ENCODE results near the gene DAAM1. TPM values are rescaled to one million over a fixed set of nuclear protein-coding genes. Genes with fewer than 3 reads are reported as not detected.

DAAM1 gene
- total RNA-seq, 6 experiments from 2014 or later, result 7.5 to 12.2 (median 8.6) TPM

GRCh38 chr14:59407246-59408010, 219.0 kb downstream of the DAAM1 start:
- peak overlapping the region; percentile 96 for H3K27ac Mint-ChIP-seq

GRCh38 chr14:59415836-59416602, 227.6 kb downstream of the DAAM1 start:
- no peak overlapping the region for H3K27ac Mint-ChIP-seq
- no peaks in the 10 kb centered on the region for H3K9me3 Mint-ChIP-seq
- TF ChIP-seq CTCF (IDR thresholded peaks at IDR 0.05), result no peak
- peaks cover 3% of the 10 kb centered on the region for H3K27me3 Mint-ChIP-seq (ENCODE audit: insufficient read depth)
- H3K36me3 Mint-ChIP-seq (ENCODE audit: low read depth), result peaks cover 8% of the 10 kb centered on the region; the same call in 1 of the 2 replicates
- H3K4me3 Mint-ChIP-seq, result no peak overlapping the region
- no peak for DNase-seq
- H3K4me1 Mint-ChIP-seq (ENCODE audit: low read depth), result no peaks in the 10 kb centered on the region

More at GRCh38 chr14:59407246-59408010, 219.0 kb downstream of the DAAM1 start:
- H3K36me3 Mint-ChIP-seq (ENCODE audit: low read depth), result peaks cover 10% of the 10 kb centered on the region
- TF ChIP-seq CTCF (IDR thresholded peaks at IDR 0.05), result no peak
- DNase-seq, result peak; percentile 96
- peaks cover 3% of the 10 kb centered on the region; the same call in 1 of the 2 replicates for H3K27me3 Mint-ChIP-seq (ENCODE audit: insufficient read depth)
- no peaks in the 10 kb centered on the region for H3K9me3 Mint-ChIP-seq
- H3K4me3 Mint-ChIP-seq, result peak overlapping the region; percentile 69
- H3K4me1 Mint-ChIP-seq (ENCODE audit: low read depth), result peaks cover 28% of the 10 kb centered on the region

- Mint-ChIP-seq H3K4me3 (no peak overlapping the region), H3K27me3 (ENCODE audit: insufficient read depth) (peaks cover 3% of the 10 kb centered on the region), H3K36me3 (ENCODE audit: low read depth) (peaks cover 4% of the 10 kb centered on the region; the same call in 1 of the 2 replicates), H3K4me1 (ENCODE audit: low read depth) (no peaks in the 10 kb centered on the region), H3K27ac (no peak overlapping the region), H3K9me3 (no peaks in the 10 kb centered on the region)
- no peak for TF ChIP-seq CTCF (IDR thresholded peaks at IDR 0.05)
- DNase-seq, result no peak
Measured at GRCh38 chr14:59417311-59417710, 228.8 kb downstream of the DAAM1 start.

GRCh38 chr14:59419303-59419702, 230.8 kb downstream of the DAAM1 start:
- Mint-ChIP-seq H3K27ac (no peak overlapping the region), H3K27me3 (ENCODE audit: insufficient read depth) (peaks cover 3% of the 10 kb centered on the region), H3K9me3 (no peaks in the 10 kb centered on the region), H3K4me1 (ENCODE audit: low read depth) (no peaks in the 10 kb centered on the region), H3K4me3 (no peak overlapping the region), H3K36me3 (ENCODE audit: low read depth) (no peaks in the 10 kb centered on the region)
- no peak for DNase-seq
- TF ChIP-seq CTCF (IDR thresholded peaks at IDR 0.05), result no peak
